ENCODE measurements around the gene RPTOR. TPM values are rescaled to one million over a fixed set of nuclear protein-coding genes. Genes with fewer than 3 reads are reported as not detected.

Gene RPTOR
- total RNA-seq, 1 donor from 2014 or later = 11.7 TPM

DNA sequence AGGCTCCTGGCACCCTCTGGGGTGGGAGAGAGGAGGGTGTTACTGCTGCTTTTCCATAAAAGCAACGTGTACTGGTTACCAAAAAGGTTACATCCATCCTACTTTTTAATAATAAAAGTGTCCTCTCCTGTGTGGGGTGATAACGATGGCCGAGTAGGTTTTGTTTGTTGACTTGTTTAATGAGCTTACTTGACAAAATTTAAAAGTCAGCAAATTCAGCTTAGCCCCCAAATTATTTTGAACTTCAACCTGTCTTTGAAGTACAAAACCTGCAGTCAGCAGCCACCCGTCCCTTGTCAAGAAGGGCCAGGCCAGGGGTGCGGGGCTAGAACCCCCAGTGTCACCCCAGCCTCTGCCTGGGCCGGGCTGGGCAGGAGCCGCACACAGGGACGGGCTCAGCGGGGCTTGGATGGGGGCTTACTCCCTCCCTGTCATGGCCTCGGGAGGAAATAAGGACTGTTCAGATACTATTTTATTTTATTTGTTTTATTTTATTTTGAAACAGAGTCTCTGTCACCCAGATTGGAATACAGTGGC lies 343.1 kb downstream of the RPTOR start:
- DNase-seq (ENCODE audit: low read depth in 2 of 2) = no peak

GRCh38 chr17:80888276-80889160 lies 343.9 kb downstream of the RPTOR start:
- no peak for DNase-seq (ENCODE audit: low read depth in 2 of 2)

DNA sequence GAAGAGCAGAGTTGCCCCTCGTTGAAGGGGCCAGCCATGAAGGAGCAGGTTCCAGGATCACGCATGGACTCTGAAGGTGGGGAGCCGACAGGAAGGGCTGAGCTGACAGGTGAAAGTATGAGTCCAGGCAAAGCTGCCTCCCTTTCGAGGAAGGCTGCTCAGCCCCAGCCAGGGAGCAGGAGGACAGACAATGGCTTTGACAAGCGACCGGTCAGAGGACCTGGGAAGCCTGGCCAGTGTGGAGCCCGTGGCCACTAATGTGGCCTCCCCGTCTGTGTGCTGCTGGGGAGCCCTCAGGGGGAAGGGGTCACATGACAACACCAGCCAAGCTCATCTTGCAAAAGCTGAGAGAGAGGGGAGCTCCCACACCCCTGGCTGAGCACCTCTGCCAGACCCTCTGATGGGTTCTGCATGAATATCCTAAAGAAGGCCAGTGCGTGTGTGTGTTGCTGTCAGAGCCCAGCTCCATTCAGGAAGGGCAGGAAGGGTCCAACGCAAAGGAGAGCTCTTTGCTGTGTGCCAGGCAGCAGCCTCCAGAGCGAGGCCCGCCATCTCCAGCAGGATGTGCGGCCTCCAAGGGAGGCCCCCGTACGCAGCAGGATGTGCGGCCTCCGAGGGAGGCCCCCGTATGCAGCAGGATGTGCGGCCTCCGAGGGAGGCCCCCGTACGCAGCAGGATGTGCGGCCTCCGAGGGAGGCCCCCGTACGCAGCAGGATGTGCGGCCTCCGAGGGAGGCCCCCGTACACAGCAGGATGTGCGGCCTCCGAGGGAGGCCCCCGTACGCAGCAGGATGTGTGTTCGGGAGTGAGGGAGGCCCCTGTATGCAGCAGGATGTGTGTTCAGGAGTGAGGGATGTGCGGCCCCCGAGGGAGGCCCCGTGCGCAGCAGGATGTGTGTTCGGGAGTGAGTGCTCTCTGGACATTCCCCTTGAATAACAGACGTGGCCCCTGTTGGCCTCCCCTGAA lies 344.9 kb downstream of the RPTOR start:
- no peak for DNase-seq (ENCODE audit: low read depth in 2 of 2)

- DNase-seq (ENCODE audit: low read depth in 2 of 2) = no peak
These were observed 345.7 kb downstream of the RPTOR start for GRCh38 chr17:80890196-80890920.

DNA sequence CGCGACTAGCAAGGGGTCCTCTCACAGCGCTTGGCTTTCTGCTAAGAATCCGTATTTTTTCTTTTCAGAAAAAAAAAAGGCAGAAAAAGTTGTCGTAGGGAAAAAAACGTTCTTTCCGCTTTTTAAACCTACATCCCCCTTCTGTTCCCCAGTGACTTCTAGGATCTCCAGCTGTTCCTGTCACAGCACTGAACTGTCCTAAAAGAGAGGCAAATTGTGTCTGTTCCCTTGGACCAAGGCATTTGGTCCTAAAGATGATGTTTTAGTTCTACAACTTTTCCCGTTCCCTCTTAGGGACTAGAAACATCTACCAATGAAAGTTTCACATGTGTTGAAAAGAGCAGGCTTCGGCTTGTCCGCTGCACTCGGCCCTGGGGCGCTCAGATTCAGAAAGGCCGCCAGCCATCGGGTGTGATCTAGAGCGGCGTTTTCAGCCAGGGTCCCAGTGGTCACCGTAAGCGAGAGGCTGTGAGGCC lies 346.3 kb downstream of the RPTOR start:
- no peak for DNase-seq (ENCODE audit: low read depth in 2 of 2)

DNA sequence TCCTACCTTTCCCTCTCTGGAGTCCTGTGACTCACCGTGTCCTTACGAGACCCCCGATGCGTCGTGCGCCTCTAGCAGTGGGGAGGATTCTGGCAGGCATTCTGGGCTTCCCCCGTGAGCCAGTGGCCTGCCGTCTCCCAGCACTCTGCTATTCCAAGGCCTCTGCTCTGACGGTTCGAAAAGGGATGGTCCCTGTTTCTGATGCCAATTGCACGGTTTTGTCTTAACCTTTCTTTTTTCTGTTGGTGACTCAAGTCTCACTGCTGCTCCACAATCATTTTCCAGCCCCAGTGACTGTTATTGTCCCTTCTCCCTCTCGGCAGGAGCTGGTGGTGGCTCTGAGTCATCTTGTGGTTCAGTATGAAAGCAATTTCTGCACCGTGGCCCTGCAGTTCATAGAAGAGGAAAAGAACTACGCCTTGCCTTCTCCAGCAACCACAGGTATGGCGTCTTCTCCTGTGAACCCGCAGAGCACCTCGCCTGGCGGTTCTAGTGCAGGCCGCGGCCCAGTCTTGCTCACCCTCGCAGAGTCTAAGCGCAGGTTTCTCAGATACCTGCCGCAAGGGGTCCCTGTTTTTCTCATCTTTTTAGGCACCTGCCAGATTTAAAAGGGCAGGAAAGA lies 346.9 kb downstream of the RPTOR start:
- DNase-seq (ENCODE audit: low read depth in 2 of 2) = peak; percentile 35 to 87

DNA sequence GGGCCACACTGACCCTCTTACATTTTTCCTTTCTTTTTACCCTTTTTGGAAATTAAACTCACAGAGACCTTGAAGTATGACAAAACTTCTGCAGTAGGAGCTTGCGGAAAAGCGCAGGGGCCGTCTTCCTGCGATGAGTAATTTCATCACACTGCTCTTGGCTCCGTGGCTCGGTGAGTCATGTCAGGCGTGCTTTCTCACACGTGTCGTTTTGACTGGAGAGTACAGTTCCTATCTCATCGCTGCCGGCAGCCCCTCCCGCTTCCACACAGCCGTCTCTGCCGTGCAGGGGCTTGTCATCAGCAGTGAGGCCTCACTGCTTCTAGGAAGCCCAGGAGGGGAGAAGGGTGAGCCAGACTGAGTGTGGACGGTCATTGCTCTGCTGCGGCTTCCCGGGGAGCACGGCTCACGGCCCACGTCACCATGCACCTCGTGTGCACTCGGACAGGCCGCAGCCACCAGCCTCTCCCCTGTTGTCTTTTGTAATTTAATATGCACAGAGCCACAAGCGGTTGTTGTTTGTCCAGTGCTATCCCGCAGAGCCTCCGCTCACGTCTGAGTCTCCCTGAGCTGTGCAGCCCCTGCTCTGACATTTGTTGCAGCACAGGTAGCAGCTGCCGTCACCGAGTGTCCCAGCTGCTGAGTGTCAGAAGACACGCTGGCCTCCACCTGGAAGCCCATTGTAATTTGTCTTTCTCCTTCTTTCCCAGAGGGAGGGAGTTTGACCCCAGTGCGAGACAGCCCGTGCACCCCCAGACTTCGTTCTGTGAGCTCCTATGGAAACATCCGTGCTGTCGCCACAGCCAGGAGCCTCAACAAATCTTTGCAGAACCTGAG lies 347.6 kb downstream of the RPTOR start:
- peak; percentile 71 to 99 for DNase-seq (ENCODE audit: low read depth in 2 of 2)

DNA sequence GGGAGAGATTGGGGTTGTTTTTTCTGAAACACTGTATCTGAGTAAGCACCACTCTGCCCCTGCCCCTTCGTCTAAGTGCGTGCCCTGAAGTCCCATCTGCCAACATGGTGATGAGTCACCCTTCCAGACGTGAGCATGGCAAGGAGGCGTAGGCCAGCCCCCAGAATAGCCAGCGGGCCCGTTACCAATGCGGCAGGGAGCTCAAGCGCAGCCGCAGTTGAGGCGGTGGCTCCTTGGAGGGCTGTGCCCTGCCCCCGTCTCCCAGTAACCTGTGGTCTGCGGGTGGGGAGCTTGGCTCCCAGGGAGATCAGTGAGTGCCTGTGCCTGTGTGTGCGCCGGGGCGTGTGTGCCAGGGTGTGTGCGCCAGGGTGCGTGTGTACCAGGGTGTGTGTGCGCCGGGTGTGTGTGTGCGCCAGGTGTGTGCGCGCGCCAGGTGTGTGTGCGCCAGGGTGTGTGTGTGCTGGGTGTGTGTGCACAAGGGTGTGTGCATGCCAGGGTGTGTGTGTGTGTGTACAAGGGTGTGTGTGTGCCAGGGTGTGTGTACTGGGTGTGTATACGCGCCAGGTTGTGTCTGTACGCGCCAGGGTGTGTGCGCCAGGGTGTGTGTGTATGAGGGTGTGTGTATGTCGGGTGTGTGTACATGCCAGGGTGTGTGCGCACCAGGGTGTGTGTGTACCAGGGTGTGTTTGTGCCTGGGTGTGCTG lies 348.4 kb downstream of the RPTOR start:
- DNase-seq (ENCODE audit: low read depth in 2 of 2) = peak in 1 of 2 donors; percentile 87

GRCh38 chr17:80893604-80894438 lies 349.2 kb downstream of the RPTOR start:
- DNase-seq (ENCODE audit: low read depth in 2 of 2) = no peak

- no peak for DNase-seq (ENCODE audit: low read depth in 2 of 2)
These were observed 349.7 kb downstream of the RPTOR start for GRCh38 chr17:80894439-80894721.

GRCh38 chr17:80894726-80895125 lies 350.1 kb downstream of the RPTOR start:
- DNase-seq (ENCODE audit: low read depth in 2 of 2) = no peak

DNA sequence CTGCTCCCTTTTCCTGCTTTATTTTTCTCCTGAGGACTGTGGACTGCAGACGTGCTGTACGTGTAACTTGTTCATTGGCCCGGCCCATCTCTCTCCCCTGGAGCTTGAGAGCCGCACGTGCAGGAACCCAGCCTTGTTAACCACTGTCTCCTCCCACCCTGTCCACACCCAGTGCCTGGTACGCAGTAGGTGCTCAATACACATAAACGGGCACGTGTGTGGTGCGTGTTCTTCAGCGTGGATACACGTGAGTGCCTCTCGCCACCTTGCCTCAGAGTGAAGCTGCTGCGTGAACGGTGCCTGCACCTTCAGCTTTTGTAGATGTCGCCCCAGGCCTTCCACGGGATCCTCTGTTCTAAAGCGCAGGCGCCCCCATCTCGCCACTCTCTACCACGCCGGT lies 350.7 kb downstream of the RPTOR start:
- DNase-seq (ENCODE audit: low read depth in 2 of 2) = no peak

- DNase-seq (ENCODE audit: low read depth in 2 of 2) = no peak
These were observed 354.1 kb downstream of the RPTOR start for GRCh38 chr17:80898716-80899115.

DNA sequence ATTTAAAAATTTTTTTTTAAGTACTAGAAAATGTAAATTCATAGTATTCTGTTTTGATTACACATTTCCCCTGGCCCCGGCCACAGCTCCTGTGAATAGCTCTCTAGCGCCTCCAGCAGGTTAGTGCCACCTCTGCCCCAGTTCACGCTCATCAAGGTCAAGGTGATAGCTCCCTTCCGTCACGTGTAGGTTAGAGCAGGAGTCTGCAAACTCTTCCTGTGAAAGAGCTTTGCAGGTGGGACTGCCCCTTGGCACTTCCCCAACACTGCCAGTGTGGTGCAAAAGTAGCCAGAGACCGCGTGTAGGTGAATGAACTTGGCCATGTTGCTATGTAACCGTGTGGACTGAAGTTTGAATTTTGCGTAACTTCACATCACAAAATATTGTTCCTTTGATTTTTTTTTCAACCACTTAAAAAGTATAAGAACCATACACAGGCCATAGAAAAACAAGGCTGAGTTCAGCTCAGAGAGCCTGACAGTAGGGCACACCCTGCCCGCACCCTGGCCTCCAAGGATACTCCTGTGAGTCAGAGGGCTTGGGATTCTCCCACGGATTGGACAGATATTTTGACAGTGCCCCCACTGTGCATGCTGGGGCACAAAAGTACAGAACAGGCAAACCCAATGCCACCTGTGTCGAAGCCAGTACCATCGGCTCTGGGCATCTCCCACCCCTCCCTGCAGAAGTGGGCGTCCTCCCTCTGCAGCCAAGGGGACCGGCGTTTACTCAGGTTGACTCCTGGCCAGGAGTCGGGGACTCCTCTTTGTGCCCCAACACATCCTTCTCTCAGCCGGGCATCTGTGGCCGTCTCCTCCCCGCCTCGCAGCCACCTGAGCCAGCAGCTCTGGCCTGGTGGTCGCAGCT lies 355.0 kb downstream of the RPTOR start:
- peak; percentile 50 to 61 for DNase-seq (ENCODE audit: low read depth in 2 of 2)

GRCh38 chr17:80901319-80901718 lies 356.7 kb downstream of the RPTOR start:
- peak; percentile 60 to 67 for DNase-seq (ENCODE audit: low read depth in 2 of 2)

- no peak for DNase-seq (ENCODE audit: low read depth in 2 of 2)
These were observed 357.7 kb downstream of the RPTOR start for GRCh38 chr17:80902197-80902962.
